ENCODE measurements around the gene LORICRIN. TPM values are rescaled to one million over a fixed set of nuclear protein-coding genes. Genes with fewer than 3 reads are reported as not detected.

Gene LORICRIN
- total RNA-seq, 4 donors from 2014 or later, result not detected

GRCh38 chr1:153271711-153272110, 12.2 kb downstream of the LORICRIN start:
- WGBS, result 67% methylated on average over 1 of the region's 1 CpG

DNA sequence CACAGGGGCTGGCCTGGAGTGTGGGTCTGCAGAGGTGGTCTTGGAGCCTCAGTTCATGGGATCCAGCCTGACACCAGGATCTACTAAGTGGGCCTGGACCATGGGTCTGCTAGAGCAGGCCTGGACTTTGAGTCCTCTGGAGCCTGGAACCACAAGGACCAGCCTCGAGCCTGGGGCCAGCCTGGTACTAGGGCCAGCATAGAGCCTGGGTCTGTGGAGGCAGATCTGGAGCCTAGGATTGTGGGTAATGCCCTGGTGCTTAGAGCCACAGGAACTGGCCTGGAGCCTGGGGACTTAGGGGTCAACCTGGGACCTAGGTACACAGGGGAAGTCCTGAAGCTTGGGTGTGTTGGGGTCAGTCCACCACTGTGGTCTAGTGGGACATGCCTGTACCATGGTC, 12.7 kb downstream of the LORICRIN start:
- Histone ChIP-seq H3K27ac (replicated peaks in 1 of 4) (no peak overlapping the region), H3K4me1 (no peaks in the 10 kb centered on the region)
- no peak for TF ChIP-seq POLR2A (IDR thresholded peaks at IDR 0.05; ENCODE audit: low read depth)
- TF ChIP-seq CTCF (IDR thresholded peaks at IDR 0.05), result no peak
- no peak for TF ChIP-seq POLR2AphosphoS5 (IDR thresholded peaks at IDR 0.05)
- no peak for TF ChIP-seq EP300 (IDR thresholded peaks at IDR 0.05)

More at GRCh38 chr1:153271711-153272110, 12.2 kb downstream of the LORICRIN start:
- TF ChIP-seq POLR2AphosphoS5 (IDR thresholded peaks at IDR 0.05), result no peak
- Histone ChIP-seq H3K9me3 (no peaks in the 10 kb centered on the region), H3K4me1 (no peaks in the 10 kb centered on the region), H3K4me3 (no peak overlapping the region), H3K27ac (replicated peaks in 1 of 4) (no peak overlapping the region), H3K27me3 (peaks cover 0 to 26% (median 0%) of the 10 kb centered on the region in 4 donors), H3K36me3 (no peaks in the 10 kb centered on the region)
- intact Hi-C loops (cut with DNase I), result no loop called here
- DNase-seq (ENCODE audit: extremely low spot score), result peak; percentile 72

GRCh38 chr1:153277852-153278251, 18.4 kb downstream of the LORICRIN start:
- H3K4me3 ChIP-seq, result no peak overlapping the region
- DNase-seq (ENCODE audit: extremely low spot score), result peak; percentile 66
- WGBS, result 10% methylated on average over 2 of the region's 2 CpGs
- H3K27ac ChIP-seq (replicated peaks in 1 of 4), result no peak overlapping the region
- H3K9me3 ChIP-seq, result no peaks in the 10 kb centered on the region
- TF ChIP-seq CTCF (IDR thresholded peaks at IDR 0.05), result peak in 1 of 3 experiments; percentile 35
- TF ChIP-seq POLR2A (IDR thresholded peaks at IDR 0.05; ENCODE audit: low read depth), result no peak
- H3K4me1 ChIP-seq, result no peaks in the 10 kb centered on the region
- H3K27me3 ChIP-seq, result peaks cover 0 to 11% (median 0%) of the 10 kb centered on the region in 4 donors
- no peaks in the 10 kb centered on the region for H3K36me3 ChIP-seq
- intact Hi-C loops (cut with DNase I), result no loop called here

More for the DNA sequence above, 12.7 kb downstream of the LORICRIN start:
- no peaks in the 10 kb centered on the region for H3K36me3 ChIP-seq
- H3K27me3 ChIP-seq, result peaks cover 0 to 24% (median 0%) of the 10 kb centered on the region in 4 donors
- no peaks in the 10 kb centered on the region for H3K9me3 ChIP-seq
- peak; percentile 64 for DNase-seq (ENCODE audit: extremely low spot score)
- intact Hi-C loops (cut with DNase I), result no loop called here
- H3K4me3 ChIP-seq, result no peak overlapping the region
- WGBS, result no CpG with 5 or more reads among the region's 1 CpG

DNA sequence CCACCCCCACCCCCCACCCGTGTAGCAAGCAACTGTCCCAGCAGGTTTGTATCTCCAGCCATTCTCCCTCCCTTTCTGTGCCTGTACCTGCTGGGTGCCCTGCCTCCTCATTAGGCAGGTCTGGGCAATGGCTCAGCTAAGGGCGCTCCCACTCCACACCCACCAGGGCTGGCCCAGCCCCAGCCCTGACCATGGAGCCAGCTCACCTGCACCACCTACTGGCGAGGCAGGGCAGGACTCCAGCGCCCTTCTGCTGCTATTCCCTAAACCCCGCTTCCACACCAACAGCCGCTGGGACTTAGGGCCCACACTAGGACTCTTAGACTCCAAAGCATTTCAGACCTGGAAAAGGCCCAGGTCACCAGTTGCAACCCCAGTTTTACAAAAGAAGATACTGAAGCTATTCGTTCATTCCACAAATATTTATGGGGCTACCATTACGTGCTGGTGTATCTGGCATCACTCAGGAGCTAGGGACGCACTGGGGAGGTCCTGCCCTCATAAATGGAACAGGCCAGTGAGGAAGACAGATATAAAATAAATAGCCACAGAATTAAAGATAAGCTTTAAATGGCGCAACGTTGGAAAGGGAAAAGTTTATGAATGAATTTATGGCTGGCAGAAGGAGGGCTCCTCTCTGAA, 29.3 kb downstream of the LORICRIN start:
- Histone ChIP-seq H3K36me3 (no peaks in the 10 kb centered on the region), H3K27ac (replicated peaks in 1 of 4) (no peak overlapping the region), H3K4me1 (no peaks in the 10 kb centered on the region), H3K9me3 (no peaks in the 10 kb centered on the region), H3K27me3 (peaks cover 0 to 38% (median 0%) of the 10 kb centered on the region in 4 donors), H3K4me3 (no peak overlapping the region)
- 57% methylated on average over 11 of the region's 11 CpGs for WGBS
- TF ChIP-seq POLR2AphosphoS5 (IDR thresholded peaks at IDR 0.05) (no peak), POLR2A (IDR thresholded peaks at IDR 0.05; ENCODE audit: low read depth) (no peak), EP300 (IDR thresholded peaks at IDR 0.05) (no peak), CTCF (IDR thresholded peaks at IDR 0.05) (peak in 1 of 3 experiments; percentile 31)
- peak; percentile 80 for DNase-seq (ENCODE audit: extremely low spot score)
- intact Hi-C loops (cut with DNase I), result no loop called here

DNA sequence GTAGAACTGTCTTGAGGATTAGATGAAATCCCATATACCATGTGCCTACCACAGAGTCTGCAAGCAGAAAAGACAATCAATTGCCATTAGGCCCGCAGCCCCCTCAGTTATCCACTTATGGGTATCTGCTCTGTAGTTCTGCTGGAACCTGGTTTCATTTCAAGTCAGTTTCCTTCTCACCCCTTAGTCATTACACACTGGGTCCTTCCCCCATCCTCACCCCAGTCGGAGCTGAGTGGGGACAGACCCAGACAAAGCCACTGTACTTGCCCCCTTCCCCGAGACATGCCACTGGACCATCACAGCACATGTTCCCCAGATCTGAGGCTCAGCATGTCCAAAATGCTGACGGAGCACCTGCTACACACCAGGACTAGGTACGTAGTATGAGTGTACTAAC, 32.0 kb downstream of the LORICRIN start:
- Histone ChIP-seq H3K9me3 (no peaks in the 10 kb centered on the region), H3K4me1 (no peaks in the 10 kb centered on the region), H3K36me3 (no peaks in the 10 kb centered on the region), H3K27ac (replicated peaks in 1 of 4) (no peak overlapping the region), H3K4me3 (no peak overlapping the region), H3K27me3 (peaks cover 0 to 49% (median 0%) of the 10 kb centered on the region in 4 donors)
- 80% methylated on average over 5 of the region's 5 CpGs for WGBS
- intact Hi-C loops (cut with DNase I), result no loop called here
- TF ChIP-seq CTCF (IDR thresholded peaks at IDR 0.05) (no peak), POLR2A (IDR thresholded peaks at IDR 0.05; ENCODE audit: low read depth) (no peak), POLR2AphosphoS5 (IDR thresholded peaks at IDR 0.05) (no peak), EP300 (IDR thresholded peaks at IDR 0.05) (no peak)
- peak; percentile 75 for DNase-seq (ENCODE audit: extremely low spot score)
